ENCODE data around the gene SIPA1. TPM values are rescaled to one million over a fixed set of nuclear protein-coding genes. Genes with fewer than 3 reads are reported as not detected.
A peak's percentile ranks its signal among the peaks of the same experiment; 100 is the strongest.

The SIPA1 gene
- polyA plus RNA-seq, 1 experiment = 21.6 TPM

GRCh38 chr11:65625628-65626342, 12.1 kb upstream of the SIPA1 start:
- CTCF ChIA-PET = interaction anchor here (0.6 to 1.8 kb wide), 10 partner anchors 8 to 134 kb away, joined by 3 to 10 read pairs (median 4); partner anchors contain the start of genes KAT5 and SIPA1
- TF ChIP-seq CTCF (IDR thresholded peaks at IDR 0.05; ENCODE audit: insufficient read depth, low read depth, low read length) = peak; percentile 58
- no peak overlapping the region for H3K4me3 ChIP-seq (ENCODE audit: low read depth, low read length)
- POLR2A ChIA-PET = no interaction called here
- H3K27me3 ChIP-seq (ENCODE audit: control insufficient read depth, insufficient read depth, low read length) = no peaks in the 10 kb centered on the region
- no peak for DNase-seq (ENCODE audit: low read depth)
- peaks cover 58% of the 10 kb centered on the region for H3K36me3 ChIP-seq (ENCODE audit: control insufficient read depth, insufficient read depth, low read length)

- Histone ChIP-seq H3K4me3 (ENCODE audit: low read depth, low read length) (no peak overlapping the region), H3K27me3 (ENCODE audit: control insufficient read depth, insufficient read depth, low read length) (no peaks in the 10 kb centered on the region), H3K36me3 (ENCODE audit: control insufficient read depth, insufficient read depth, low read length) (peaks cover 56% of the 10 kb centered on the region)
- ChIA-PET POLR2A (no interaction called here), CTCF (interaction anchor here (1.6 to 1.8 kb wide), 2 partner anchors 9 to 10 kb away, joined by 4 to 10 read pairs; partner anchors contain the start of gene SIPA1)
- no peak for TF ChIP-seq CTCF (IDR thresholded peaks at IDR 0.05; ENCODE audit: insufficient read depth, low read depth, low read length)
- DNase-seq (ENCODE audit: low read depth) = no peak
Observed at GRCh38 chr11:65627202-65627601, 10.7 kb upstream of the SIPA1 start.

- peaks cover 53% of the 10 kb centered on the region for H3K36me3 ChIP-seq (ENCODE audit: control insufficient read depth, insufficient read depth, low read length)
Observed at GRCh38 chr11:65629579-65629978, 8.3 kb upstream of the SIPA1 start.

GRCh38 chr11:65630215-65630614, 7.7 kb upstream of the SIPA1 start:
- TF ChIP-seq CTCF (IDR thresholded peaks at IDR 0.05; ENCODE audit: insufficient read depth, low read depth, low read length) = no peak
- ChIA-PET POLR2A (no interaction called here), CTCF (no interaction called here)
- DNase-seq (ENCODE audit: low read depth) = no peak
- H3K36me3 ChIP-seq (ENCODE audit: control insufficient read depth, insufficient read depth, low read length) = peaks cover 55% of the 10 kb centered on the region
- H3K4me3 ChIP-seq (ENCODE audit: low read depth, low read length) = no peak overlapping the region
- H3K27me3 ChIP-seq (ENCODE audit: control insufficient read depth, insufficient read depth, low read length) = no peaks in the 10 kb centered on the region

More at GRCh38 chr11:65629579-65629978, 8.3 kb upstream of the SIPA1 start:
- no peak overlapping the region for H3K4me3 ChIP-seq (ENCODE audit: low read depth, low read length)
- no peak for TF ChIP-seq CTCF (IDR thresholded peaks at IDR 0.05; ENCODE audit: insufficient read depth, low read depth, low read length)
- ChIA-PET POLR2A (no interaction called here), CTCF (no interaction called here)
- H3K27me3 ChIP-seq (ENCODE audit: control insufficient read depth, insufficient read depth, low read length) = no peaks in the 10 kb centered on the region
- DNase-seq (ENCODE audit: low read depth) = no peak

GRCh38 chr11:65633390-65634108, 4.4 kb upstream of the SIPA1 start:
- CTCF ChIA-PET = interaction anchor here (1.0 to 1.5 kb wide), 3 partner anchors 11 to 60 kb away, joined by 3 to 5 read pairs (median 4); partner anchors contain the start of gene PCNX3
- Histone ChIP-seq H3K27me3 (ENCODE audit: control insufficient read depth, insufficient read depth, low read length) (no peaks in the 10 kb centered on the region), H3K36me3 (ENCODE audit: control insufficient read depth, insufficient read depth, low read length) (peaks cover 50% of the 10 kb centered on the region), H3K4me3 (ENCODE audit: low read depth, low read length) (no peak overlapping the region)
- no peak for TF ChIP-seq CTCF (IDR thresholded peaks at IDR 0.05; ENCODE audit: insufficient read depth, low read depth, low read length)
- POLR2A ChIA-PET = no interaction called here
- DNase-seq (ENCODE audit: low read depth) = no peak

Measured in BJ (cell line).